Measurements from ENCODE around the gene ELOA.

ELOA gene

GRCh38 chr1:23704834-23705495 is 38.3 kb upstream of the ELOA start:
- no peak for TF ChIP-seq SIN3A (IDR thresholded peaks at IDR 0.05; ENCODE audit: borderline replicate concordance, insufficient read depth, low read length)

GRCh38 chr1:23709229-23709628 is 34.0 kb upstream of the ELOA start:
- TF ChIP-seq SIN3A (IDR thresholded peaks at IDR 0.05; ENCODE audit: borderline replicate concordance, insufficient read depth, low read length): no peak
- no peak for TF ChIP-seq REST (IDR thresholded peaks at IDR 0.05; ENCODE audit: insufficient read depth in 1 of 2, low read depth in 2 of 2, low read length in 2 of 2)
- no peak for TF ChIP-seq FOXP2 (optimal IDR thresholded peaks at IDR 0.05; ENCODE audit: borderline replicate concordance, extremely low read depth, extremely low read length, insufficient read depth)
- TF ChIP-seq POLR2AphosphoS5 (IDR thresholded peaks at IDR 0.05; ENCODE audit: low read depth, low read length): no peak
- no peak for TF ChIP-seq TAF1 (IDR thresholded peaks at IDR 0.05; ENCODE audit: borderline replicate concordance, insufficient read depth, low read length)

GRCh38 chr1:23718482-23718881 is 24.8 kb upstream of the ELOA start:
- no peak for TF ChIP-seq POLR2AphosphoS5 (IDR thresholded peaks at IDR 0.05; ENCODE audit: low read depth, low read length)
- no peak for TF ChIP-seq REST (IDR thresholded peaks at IDR 0.05; ENCODE audit: insufficient read depth in 1 of 2, low read depth in 2 of 2, low read length in 2 of 2)
- TF ChIP-seq SIN3A (IDR thresholded peaks at IDR 0.05; ENCODE audit: borderline replicate concordance, insufficient read depth, low read length): no peak
- TF ChIP-seq TAF1 (IDR thresholded peaks at IDR 0.05; ENCODE audit: borderline replicate concordance, insufficient read depth, low read length): no peak
- no peak for TF ChIP-seq FOXP2 (optimal IDR thresholded peaks at IDR 0.05; ENCODE audit: borderline replicate concordance, extremely low read depth, extremely low read length, insufficient read depth)

GRCh38 chr1:23719162-23719820 is 24.0 kb upstream of the ELOA start:
- TF ChIP-seq SIN3A (IDR thresholded peaks at IDR 0.05; ENCODE audit: borderline replicate concordance, insufficient read depth, low read length) (no peak), REST (IDR thresholded peaks at IDR 0.05; ENCODE audit: insufficient read depth in 1 of 2, low read depth in 2 of 2, low read length in 2 of 2) (no peak), TAF1 (IDR thresholded peaks at IDR 0.05; ENCODE audit: borderline replicate concordance, insufficient read depth, low read length) (no peak), FOXP2 (optimal IDR thresholded peaks at IDR 0.05; ENCODE audit: borderline replicate concordance, extremely low read depth, extremely low read length, insufficient read depth) (no peak), POLR2AphosphoS5 (IDR thresholded peaks at IDR 0.05; ENCODE audit: low read depth, low read length) (no peak)

- no peak for TF ChIP-seq TAF1 (IDR thresholded peaks at IDR 0.05; ENCODE audit: borderline replicate concordance, insufficient read depth, low read length)
- no peak for TF ChIP-seq FOXP2 (optimal IDR thresholded peaks at IDR 0.05; ENCODE audit: borderline replicate concordance, extremely low read depth, extremely low read length, insufficient read depth)
- no peak for TF ChIP-seq REST (IDR thresholded peaks at IDR 0.05; ENCODE audit: insufficient read depth in 1 of 2, low read depth in 2 of 2, low read length in 2 of 2)
- no peak for TF ChIP-seq POLR2AphosphoS5 (IDR thresholded peaks at IDR 0.05; ENCODE audit: low read depth, low read length)
- TF ChIP-seq SIN3A (IDR thresholded peaks at IDR 0.05; ENCODE audit: borderline replicate concordance, insufficient read depth, low read length): no peak
These were observed 22.8 kb upstream of the ELOA start for GRCh38 chr1:23720256-23720995.

All from PFSK-1 (cell line).